Keratinocyte (primary cell): Measurements from ENCODE around the gene ACAD10.

Experiments used
- EZH2 ChIP-seq: IDR thresholded peaks from one replicate; pipeline ENCODE4 v1.6.1; 2012; ENCODE audit warnings: inconsistent platforms, mild to moderate bottlenecking, low read length, moderate library complexity
- TF ChIP-seq, protein P1 (sequence below), 3 experiments: IDR thresholded peaks in 1 of 3; conservative IDR thresholded peaks in 1 of 3; optimal IDR thresholded peaks in 1 of 3; 2 replicates in 2 of 3; 3 replicates in 1 of 3; pipeline versions ENCODE3 to v1.5.1; 2011; ENCODE audit warnings: low read length in 3 of 3, mild to moderate bottlenecking in 3 of 3, moderate library complexity in 2 of 3, control low read depth in 1 of 3, inconsistent platforms in 1 of 3; ENCODE audit not compliant: insufficient read depth in 2 of 3; ENCODE audit errors: extremely low read depth in 1 of 3

DNA sequence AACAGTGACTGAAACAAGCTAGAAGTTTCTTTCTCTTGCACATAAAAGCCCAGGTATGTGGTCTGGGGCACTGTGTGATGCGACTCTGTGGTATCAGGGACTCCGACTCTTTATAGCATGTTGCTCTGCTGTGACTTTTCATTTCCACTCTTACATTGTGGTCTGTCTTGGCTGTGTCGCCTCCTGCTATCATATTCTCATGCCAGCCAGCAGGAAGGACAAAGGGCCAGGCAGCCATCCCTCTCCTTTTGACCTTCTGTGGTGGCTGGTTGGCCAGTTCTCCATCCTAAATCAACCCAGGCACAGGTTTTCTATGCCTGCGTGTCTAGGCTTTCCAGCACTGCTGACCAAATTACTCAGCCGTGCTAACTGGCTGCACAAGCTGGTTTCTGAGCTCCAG is 8.0 kb downstream of the ACAD10 start:
- TF ChIP-seq, protein P1, sequence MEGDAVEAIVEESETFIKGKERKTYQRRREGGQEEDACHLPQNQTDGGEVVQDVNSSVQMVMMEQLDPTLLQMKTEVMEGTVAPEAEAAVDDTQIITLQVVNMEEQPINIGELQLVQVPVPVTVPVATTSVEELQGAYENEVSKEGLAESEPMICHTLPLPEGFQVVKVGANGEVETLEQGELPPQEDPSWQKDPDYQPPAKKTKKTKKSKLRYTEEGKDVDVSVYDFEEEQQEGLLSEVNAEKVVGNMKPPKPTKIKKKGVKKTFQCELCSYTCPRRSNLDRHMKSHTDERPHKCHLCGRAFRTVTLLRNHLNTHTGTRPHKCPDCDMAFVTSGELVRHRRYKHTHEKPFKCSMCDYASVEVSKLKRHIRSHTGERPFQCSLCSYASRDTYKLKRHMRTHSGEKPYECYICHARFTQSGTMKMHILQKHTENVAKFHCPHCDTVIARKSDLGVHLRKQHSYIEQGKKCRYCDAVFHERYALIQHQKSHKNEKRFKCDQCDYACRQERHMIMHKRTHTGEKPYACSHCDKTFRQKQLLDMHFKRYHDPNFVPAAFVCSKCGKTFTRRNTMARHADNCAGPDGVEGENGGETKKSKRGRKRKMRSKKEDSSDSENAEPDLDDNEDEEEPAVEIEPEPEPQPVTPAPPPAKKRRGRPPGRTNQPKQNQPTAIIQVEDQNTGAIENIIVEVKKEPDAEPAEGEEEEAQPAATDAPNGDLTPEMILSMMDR (optimal IDR thresholded peaks at IDR 0.05 in 1 of 3, IDR thresholded peaks at IDR 0.05 in 1 of 3, conservative IDR thresholded peaks at IDR 0.05 in 1 of 3; ENCODE audit: extremely low read depth in 1 of 3, insufficient read depth in 2 of 3, low read length in 3 of 3): no peak
- TF ChIP-seq EZH2: no peak
